GM21423 (cell line): ENCODE measurements around the gene ZNF407.

Experiments used
- ATAC-seq: cut with Tn5 transposase; IDR thresholded peaks from one replicate; pipeline ENCODE4 v1.9.1; 2021; ENCODE audit warnings: mild to moderate bottlenecking, moderate library complexity; ENCODE audit not compliant: unreplicated experiment

Gene ZNF407

DNA sequence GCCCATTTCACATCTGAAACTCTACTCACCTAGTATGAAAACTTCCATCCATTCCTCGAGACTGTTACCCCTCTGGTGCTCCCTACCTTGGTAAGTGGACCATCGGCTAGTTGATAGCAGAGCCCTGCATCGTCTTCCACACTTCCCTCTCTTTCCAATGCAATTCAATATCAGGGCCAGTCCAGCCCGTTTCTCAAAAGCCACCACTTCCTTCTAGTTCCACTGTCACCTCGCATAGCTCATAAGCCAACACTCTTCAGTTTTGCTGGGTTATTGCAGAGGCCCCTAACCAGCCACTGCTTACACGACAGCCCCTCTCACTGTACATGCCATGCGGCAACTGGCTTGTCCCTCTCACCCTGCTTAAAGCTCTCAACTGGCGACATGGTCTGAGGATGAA lies 10.2 kb upstream of the ZNF407 start:
- ATAC-seq = no peak

DNA sequence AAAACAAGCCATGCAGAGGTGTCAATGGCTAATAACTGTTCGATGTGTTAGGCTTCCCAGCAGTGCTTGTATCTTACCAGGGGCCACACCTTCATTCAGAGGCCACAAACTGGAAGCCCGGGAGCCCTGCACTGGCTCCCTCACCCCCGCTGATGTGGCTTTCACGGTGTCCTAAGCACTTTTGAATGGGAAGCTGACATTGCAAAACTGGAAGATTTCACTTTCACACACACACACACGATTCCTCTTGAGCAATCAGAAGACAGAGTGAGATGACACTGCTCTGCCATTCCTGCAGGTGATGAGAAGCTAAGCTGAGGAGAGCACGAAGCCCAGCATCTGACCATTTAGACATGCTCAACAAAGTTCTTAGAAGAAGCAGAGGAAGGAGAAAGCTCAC lies 8.6 kb upstream of the ZNF407 start:
- ATAC-seq = no peak

DNA sequence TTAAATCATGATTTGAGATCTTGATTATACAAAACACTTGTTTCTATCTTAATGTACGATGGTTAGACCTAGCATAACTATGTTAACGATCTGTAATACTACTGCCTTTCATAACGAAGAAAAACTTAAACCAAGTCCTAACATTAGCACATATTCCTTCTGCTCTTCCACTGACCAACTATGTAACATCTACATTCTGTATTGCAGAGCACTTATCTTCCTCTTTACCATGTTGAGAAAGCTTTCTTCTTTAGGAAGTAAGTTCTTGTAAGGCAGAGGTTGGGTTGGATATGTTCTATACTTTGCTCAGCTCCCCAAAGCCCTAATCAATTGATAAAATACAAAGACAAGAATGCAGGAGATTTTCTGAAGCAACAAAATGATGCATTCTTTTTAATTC lies 7.9 kb upstream of the ZNF407 start:
- ATAC-seq = no peak

DNA sequence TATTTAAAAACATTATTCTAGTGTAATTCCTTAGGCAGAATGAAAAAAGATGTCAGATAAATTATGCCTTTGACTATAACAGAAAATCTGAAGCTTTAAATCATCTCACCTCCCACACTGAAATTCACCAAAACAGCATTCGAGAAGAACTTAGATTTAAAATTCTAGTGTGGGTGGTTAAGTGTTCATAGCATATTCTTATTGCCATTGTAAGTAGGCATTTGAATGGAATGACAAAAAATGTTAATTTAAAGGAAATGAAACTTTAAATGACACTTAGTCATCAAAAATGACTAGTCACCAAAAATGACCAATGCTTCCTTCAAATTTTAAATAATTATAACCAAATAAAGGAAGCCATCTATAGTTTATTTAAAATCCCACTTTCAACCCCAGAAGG lies 7.0 kb upstream of the ZNF407 start:
- no peak for ATAC-seq

DNA sequence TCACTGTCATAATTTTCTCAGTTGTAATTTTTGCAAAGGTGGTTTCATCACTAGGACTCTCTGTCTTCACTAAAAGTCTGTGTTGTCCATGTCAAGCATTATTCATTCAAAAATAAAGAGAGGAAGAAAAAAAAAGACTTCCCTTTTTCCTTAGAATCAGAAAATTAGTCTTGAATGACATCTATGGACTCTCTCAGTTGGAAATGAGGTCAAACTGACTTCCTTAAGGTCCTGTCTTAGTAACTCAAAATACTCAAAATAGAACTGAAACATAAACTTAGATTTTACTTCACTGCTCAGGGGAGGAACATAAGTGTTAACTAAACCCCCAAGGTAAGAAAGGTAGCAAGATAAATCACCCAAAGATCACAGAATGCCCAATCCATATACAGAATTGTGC lies 2.2 kb upstream of the ZNF407 start:
- ATAC-seq = no peak

DNA sequence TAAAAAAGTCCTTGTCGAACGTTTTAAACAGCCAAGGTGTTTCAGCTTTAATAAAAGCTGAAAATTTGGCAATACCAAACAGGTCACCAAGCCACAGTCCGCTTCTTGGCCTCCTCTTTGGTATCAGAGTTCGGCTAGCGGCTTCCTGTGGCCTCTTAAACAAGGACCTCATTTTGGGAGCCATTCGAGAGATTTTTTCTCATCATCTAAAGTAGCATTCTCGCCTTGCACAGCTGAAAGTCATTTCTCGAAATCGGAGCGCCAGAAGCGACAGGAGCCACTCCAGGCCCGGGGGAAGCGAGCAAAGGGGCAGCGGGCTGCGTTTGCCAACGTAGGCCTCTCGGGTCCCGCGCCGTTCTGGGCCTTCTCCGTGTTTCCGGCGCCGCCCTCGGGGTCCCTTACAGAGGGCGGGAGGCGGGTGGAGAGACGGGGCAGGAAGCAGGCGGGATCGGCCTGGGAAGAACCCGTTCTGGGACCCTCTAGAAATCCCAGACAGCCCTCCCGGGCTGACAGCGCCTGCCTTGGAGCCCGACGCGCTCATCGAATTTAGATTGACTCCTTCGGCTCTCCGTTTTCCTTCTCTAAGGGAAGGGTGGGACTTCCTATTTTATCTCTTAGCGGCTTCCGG lies 522 bp upstream of the ZNF407 start:
- peak; percentile 33 for ATAC-seq

DNA sequence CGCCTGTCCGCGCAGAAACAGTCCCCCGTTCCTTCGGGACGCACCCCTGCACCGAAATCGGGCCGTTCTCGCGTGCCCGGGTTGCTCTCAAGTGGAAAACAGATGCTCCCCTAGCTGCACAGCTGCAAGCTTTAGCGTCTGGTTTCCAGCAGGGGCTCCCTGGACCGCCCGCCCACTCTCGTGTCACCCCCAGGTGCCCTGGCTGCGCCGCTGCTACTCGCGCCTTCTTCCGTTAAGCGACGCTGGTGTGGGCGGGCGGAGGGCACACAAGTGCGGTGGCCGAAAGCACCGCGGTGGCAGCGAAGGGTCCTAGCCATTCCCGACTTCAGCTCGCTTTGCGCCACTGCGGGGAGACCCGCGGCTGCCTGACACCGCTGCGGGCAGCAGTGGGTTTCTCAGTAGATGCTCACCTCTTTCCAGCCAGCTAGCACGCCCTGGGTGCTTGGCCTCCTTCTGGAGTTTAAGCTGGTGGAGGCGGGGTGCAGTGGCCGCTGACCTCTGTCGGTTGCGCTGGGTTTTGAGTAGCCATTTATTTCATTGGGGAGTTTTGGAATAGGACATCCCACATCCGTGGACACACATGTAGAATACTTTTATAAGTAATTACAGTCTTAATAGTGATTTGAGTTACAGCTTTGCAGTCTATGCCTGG lies 806 bp downstream of the ZNF407 start:
- ATAC-seq = peak; percentile 61

DNA sequence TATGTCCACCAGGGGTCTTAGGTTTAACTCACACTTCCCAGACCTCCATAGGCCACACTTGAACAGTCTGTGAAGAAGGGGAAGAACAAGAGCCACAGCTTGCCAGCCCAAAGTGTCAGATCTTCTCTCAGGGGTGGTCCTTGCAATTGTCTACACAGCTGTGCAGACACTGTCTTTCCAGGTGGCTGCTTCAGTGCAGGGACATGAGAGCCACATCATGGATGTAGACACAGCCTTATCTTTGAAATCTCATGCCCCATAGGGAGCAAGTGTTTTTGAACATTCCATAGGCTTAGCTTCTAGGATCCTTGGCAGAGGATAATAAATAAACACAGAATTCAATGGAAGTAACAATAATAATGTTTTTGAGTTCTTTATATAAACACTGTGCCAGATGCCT lies 6.7 kb downstream of the ZNF407 start:
- ATAC-seq = no peak

DNA sequence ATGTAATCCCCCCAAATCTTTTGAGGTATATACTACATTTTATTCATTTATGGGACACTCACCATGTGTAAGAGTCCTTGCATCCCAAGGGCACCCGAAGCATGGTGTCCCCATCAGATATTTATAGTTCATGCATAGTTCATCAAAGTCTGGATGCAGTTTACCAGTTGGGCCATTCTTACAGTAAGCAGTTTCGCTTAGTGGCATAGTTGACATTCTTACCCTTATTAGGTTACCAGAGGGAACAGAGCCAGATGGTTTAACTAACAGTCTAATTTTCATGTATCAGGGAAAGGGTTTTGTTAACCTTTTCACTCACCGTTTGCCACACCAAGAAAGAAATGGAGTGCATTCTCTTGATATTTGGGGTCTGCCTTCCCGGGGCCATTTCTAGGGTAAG lies 7.1 kb downstream of the ZNF407 start:
- ATAC-seq = no peak

DNA sequence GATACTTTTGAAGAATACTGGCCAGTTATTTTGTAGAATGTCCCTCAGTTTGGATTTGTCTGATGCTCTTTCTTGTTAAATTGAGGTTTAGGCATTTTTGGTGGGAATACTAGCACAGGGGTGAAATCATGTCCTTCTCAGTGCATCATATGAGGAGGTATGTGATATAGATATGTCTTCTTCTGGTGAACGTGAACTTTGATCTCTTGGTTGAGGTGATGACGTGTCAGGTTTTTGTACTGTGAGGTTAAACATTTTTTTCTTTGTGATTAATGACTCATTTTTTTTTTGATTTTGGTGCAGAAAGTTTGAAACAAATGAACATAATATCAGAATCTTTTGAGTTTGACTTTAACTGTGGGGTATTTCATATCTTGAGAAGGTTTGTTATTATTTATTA lies 11.0 kb downstream of the ZNF407 start:
- ATAC-seq = no peak

DNA sequence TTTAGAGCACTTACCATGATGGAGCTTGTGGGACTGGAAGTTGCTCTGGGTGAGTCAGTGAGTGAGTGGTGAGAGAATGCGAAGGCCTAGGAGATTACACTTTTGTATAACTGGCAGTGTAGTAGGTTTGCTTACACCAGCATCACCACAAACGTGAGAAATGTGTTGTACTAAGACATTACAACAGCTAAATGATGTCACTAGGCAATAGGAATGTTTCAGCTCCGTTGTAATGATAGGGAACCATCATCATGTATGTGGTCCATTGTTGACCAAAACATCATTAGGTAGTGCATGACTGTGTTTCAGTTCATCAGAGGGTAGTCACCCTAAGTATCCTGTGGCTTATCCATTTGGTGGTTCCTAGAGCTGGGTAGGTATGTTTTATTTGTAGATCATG lies 11.9 kb downstream of the ZNF407 start:
- no peak for ATAC-seq

DNA sequence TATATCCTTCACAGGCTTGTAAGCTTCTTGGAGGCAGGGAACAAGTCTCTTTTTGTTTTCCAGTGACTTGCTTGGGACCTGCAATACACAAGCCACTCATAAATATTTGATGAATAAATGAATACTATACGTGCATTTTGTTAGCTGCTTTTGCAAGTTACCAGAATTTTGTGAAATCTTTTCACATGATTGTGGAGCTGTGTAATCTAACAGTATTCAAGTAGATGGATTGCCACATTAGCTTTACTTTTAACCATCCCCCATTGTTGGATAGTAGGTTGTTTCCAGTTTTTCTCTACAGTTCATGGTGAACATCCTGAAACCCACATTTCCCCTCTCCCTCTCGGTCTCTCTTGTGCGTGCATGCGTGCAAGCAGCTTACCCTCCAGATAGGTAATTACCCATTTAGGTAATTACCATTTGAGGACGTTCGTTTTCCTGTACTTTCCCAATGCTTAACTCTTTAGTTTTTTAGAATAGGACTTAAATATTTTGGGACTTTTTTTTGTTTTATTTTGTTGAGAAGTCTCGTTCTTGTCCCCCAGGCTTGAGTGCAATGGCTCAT lies 12.5 kb downstream of the ZNF407 start:
- ATAC-seq = no peak

DNA sequence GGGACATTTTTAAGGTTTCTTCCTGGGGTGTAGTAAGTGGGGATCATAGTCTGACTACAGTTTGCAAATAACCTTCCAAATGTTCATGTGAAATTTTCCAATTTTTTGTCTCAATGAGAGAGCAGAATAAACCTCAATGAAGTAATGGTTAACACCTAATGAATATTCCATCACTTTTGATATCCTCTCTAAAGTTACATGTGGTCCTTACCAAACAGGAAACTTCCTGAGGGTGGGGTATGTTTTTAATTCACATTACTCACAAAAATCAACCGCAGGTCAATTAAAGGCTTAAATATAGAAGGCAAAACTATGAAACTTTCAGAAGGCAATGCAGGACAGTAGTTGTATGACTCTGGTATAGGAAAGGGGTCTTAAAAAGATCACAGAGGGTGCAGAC lies 13.2 kb downstream of the ZNF407 start:
- ATAC-seq = no peak

DNA sequence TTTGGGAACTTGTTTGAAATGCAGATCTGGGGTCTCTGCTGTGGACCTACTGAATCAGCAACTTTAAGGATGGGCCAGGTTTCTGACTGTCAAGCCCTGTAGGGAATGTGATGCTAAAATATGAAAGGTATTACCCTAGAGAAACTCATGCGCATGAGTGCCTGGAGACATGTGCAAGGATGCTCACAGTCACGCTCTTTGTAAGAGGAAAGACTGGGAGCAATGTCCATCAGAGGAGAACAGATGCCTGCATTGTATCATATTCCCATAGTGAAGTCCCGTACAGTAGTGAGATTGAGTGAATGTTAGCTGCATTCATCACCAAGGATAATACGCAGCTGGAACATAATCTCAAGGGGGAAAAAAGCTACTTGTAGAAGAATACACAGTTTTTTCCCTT lies 14.1 kb downstream of the ZNF407 start:
- ATAC-seq = no peak

DNA sequence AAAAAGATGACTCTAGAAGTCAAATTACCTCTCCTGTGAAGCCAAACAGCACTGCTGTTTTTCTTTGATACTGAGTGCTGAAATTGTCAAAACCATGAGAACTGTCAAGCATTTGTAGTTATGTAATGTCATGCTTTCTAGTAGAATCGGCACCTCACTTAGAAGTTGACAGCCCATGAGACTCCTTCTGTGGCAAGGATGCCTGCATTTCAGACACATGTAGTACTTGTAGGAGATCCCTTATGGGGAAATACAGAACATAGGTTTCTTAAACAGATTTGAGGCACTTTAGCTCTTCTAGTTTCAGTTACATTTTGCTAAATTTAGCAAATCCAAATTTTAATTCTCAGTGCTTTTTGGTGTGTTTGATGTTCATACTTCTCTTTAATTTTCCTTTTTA lies 15.7 kb downstream of the ZNF407 start:
- ATAC-seq = no peak

DNA sequence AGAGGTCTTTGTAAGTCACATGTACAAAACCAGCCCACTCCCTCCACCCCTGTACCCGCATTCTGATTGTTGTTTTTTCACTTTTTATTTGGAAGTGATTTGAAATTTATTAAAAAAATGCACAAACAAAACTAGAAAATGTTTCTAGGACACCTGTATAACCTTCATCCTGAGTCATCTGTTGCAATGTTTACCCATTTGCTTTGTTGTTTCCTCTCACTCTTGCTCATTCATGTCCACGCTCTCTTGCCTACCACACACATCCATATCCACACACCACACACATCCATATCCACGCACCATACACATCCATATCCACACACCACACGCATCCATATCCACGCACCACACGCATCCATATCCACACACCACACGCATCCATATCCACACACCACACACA lies 18.8 kb downstream of the ZNF407 start:
- no peak for ATAC-seq

DNA sequence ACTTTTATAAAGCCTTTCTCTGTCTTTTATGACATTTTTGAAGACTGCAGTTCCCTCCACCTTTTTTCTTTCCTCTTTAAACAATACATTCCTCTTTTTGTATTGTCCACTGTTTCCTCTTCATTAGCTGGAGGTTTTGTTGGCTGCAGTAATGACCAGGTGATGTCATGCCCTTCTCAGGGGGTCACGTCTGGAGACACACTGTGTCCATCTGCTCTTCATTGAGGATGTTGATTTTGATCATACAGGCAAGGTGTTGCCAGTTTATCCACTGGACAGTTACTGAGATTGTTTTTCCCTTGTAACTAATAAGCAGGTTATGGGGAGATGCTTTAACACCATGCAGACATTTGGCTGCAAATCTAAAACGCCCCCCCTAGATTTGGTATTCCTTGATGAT lies 19.8 kb downstream of the ZNF407 start:
- no peak for ATAC-seq

DNA sequence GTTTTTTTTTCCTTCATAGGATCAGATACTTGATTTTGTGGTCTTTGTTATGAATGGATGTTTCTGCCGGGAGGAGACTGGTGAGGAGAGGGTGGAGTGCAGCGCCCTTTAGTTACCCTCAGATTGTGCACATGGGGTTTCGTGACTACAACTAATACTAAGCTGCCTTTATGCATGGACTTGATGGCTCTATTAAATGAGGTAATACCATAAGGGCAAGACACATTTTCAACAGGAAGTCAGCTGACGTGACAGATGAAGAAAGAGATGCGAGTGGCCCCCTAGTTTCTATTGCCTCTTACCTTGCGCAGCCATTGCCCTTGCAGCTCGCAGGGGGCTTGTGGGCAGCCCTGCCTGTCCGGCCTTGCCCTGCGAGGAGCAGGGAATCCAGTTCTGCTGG lies 24.4 kb downstream of the ZNF407 start:
- no peak for ATAC-seq

DNA sequence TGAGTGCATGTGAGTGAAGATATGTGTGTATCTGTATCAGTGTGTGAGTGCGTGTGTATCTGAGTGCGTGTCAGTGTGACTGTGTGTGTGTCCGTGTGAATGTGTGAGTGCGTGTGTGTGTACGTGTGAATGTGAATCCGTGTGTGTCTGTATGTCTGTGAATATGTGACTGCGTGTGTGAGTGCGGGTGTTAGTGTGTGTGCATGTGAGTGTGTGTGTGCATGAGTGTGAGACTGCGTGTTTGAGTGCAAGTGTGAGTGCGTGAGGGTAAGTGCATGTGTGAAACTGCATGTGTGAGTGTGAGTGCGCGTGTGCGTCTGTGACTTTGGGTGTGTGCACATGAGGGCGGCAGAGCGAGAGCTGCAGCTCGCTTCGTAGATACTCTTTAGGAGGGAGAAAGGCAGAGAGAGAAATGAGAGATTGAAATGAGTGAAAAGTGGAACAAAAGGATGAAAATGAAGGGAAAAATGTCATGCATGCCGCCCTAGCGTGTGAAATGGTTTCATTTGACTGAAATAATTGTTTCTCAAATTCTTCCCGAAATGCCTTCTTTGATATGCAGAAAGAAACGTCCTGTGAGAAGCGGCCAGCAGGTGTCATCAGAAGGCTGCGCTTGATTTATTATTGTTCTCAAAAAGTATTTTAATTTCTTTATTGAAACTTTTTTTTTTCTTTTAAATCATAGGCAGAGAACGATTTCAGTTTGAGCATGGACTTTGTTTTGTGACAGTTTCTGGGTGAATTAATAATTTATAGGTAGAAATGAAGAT lies 25.6 kb downstream of the ZNF407 start:
- ATAC-seq = no peak

DNA sequence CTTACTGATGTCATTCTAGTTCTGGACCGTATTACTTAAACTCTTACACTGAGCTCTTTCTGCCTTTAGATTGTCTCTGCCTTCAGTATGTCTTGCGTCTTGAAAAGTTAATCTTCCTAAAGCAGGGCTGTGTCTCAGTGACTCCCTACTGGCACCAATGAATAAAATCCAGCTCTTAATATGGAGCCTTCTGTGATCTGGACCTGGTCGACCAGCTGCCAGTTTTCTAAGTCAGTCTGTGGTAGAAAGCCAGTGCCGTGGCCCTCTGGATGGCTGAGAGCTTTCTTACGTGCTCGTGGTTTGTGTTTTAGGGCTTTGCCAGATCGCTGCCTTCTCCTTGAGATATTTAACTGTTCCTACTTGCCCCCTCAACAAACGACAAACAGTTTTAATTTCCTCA lies 26.8 kb downstream of the ZNF407 start:
- no peak for ATAC-seq

DNA sequence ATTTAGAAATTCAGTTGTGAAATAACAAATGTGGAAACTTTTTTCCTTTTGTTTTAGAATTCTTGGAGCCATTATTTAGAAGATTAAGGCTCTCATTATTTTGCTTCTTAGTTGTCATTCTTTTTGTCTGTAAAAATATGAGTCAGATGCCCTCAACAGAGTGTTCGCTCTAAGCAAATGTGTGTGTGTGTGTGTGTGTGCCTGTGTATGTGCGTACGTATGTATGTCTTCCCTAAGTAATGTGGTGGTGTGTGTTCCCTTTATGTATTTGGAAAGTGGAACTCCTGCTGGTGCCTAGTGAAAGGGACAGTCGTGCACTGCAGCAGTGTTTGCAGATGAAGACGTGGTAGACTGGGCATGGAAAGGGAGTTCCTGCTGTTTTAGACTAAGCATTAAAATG lies 27.5 kb downstream of the ZNF407 start:
- no peak for ATAC-seq
